HepG2 (cell line): Measurements from ENCODE around the gene SNAP47. TPM values are rescaled to one million over a fixed set of nuclear protein-coding genes. Genes with fewer than 3 reads are reported as not detected.
A peak's percentile ranks its signal among the peaks of the same experiment; 100 is the strongest.

Experiments
- ATF7-NPFF ChIP-seq: sonication (generic); formaldehyde crosslinking; IDR thresholded peaks from 2 replicates; pipeline ENCODE4 v1.8.1; 2023; ENCODE audit warnings: mild to moderate bottlenecking, low read depth, missing genetic modification reagents, moderate library complexity
- BATF2 ChIP-seq: sonication (generic); formaldehyde crosslinking; IDR thresholded peaks from 2 replicates; pipeline ENCODE4 v1.8.0; 2022; ENCODE audit warnings: mild to moderate bottlenecking, missing genetic modification reagents, moderate library complexity
- CAMTA2 ChIP-seq: sonication (generic); formaldehyde crosslinking; IDR thresholded peaks from 2 replicates; pipeline ENCODE4 v1.4.0; 2020; ENCODE audit warnings: mild to moderate bottlenecking, missing genetic modification reagents, borderline replicate concordance
- DNMT1 ChIP-seq: sonication (generic); formaldehyde crosslinking; IDR thresholded peaks from 2 replicates; pipeline ENCODE4 v1.5.1; 2020; ENCODE audit warnings: mild to moderate bottlenecking, missing genetic modification reagents
- GTF3A ChIP-seq: sonication (generic); formaldehyde crosslinking; conservative IDR thresholded peaks from 2 replicates; pipeline ENCODE4 v1.4.0; 2020; ENCODE audit warnings: mild to moderate bottlenecking, missing genetic modification reagents
- HIC2 ChIP-seq: sonication (generic); formaldehyde crosslinking; IDR thresholded peaks from 2 replicates; pipeline ENCODE4 v1.9.0; 2022; ENCODE audit warnings: low read depth, missing genetic modification reagents
- HOXA3 ChIP-seq: sonication (generic); formaldehyde crosslinking; IDR thresholded peaks from 2 replicates; pipeline ENCODE4 v1.5.0; 2020; ENCODE audit warnings: missing genetic modification reagents
- MED13 ChIP-seq: sonication (generic); formaldehyde crosslinking; IDR thresholded peaks from 2 replicates; pipeline ENCODE4 v1.5.0; 2020; ENCODE audit warnings: missing genetic modification reagents
- PBX3 ChIP-seq: sonication (generic); formaldehyde crosslinking; IDR thresholded peaks from 2 replicates; pipeline ENCODE4 v1.8.1; 2023; ENCODE audit warnings: missing genetic modification reagents, inconsistent platforms, borderline replicate concordance
- PHF21A ChIP-seq: sonication (generic); formaldehyde crosslinking; IDR thresholded peaks from 2 replicates; pipeline ENCODE4 v1.5.0; 2020; ENCODE audit warnings: mild to moderate bottlenecking, missing genetic modification reagents
- POLR2G ChIP-seq: fragments of 200-400 bp; formaldehyde crosslinking; IDR thresholded peaks from 2 replicates; pipeline ENCODE4 v1.6.1; 2018; ENCODE audit warnings: mild to moderate bottlenecking, low read depth, low read length, moderate library complexity
- PRMT3 ChIP-seq: sonication (generic); formaldehyde crosslinking; IDR thresholded peaks from 2 replicates; pipeline ENCODE4 v1.8.1; 2022; ENCODE audit warnings: low read depth, mild to moderate bottlenecking, moderate library complexity, missing genetic modification reagents, borderline replicate concordance
- PTBP1 ChIP-seq: fragments of 200-400 bp; formaldehyde crosslinking; IDR thresholded peaks from 2 replicates; pipeline ENCODE4 v1.6.1; 2018; ENCODE audit warnings: low read length, low read depth; ENCODE audit not compliant: poor library complexity, severe bottlenecking
- TBP ChIP-seq: sonication (generic); formaldehyde crosslinking; IDR thresholded peaks from 2 replicates; pipeline ENCODE4 v1.5.0; 2020; ENCODE audit warnings: missing genetic modification reagents
- TGIF2 ChIP-seq: IDR thresholded peaks from 2 replicates; pipeline ENCODE4 v1.6.1; 2016; ENCODE audit warnings: control low read depth, missing compliant biosample characterization
- ZFP36L1 ChIP-seq: sonication (generic); formaldehyde crosslinking; IDR thresholded peaks from 2 replicates; pipeline ENCODE4 v1.8.0; 2022; ENCODE audit warnings: mild to moderate bottlenecking, missing genetic modification reagents, moderate library complexity
- ZHX2 ChIP-seq, 2 experiments: sonication (generic) in 1 of 2; formaldehyde crosslinking in 1 of 2; IDR thresholded peaks; 2 replicates each; pipeline versions ENCODE4 v1.6.1 to v1.9.0; 2014 to 2022; ENCODE audit warnings: antibody characterized with exemption in 1 of 2, borderline replicate concordance in 1 of 2, inconsistent platforms in 1 of 2, low read depth in 1 of 2, missing genetic modification reagents in 1 of 2
- ZKSCAN1 ChIP-seq: fragments of 150-350 bp; IDR thresholded peaks from 2 replicates; pipeline ENCODE4 v1.6.1; 2014; ENCODE audit warnings: low read length
- ZNF232 ChIP-seq: sonication (generic); formaldehyde crosslinking; IDR thresholded peaks from 2 replicates; pipeline ENCODE4 v1.4.0; 2020; ENCODE audit warnings: missing genetic modification reagents, borderline replicate concordance
- polyA plus RNA-seq, 8 experiments: library from polyadenylated mRNA; depleted of rRNA in 3 of 8; stranded (reverse) in 7 of 8; unstranded in 1 of 8; fragments of >200 nt; fragmentation: Illumina TruSeq in 4 of 8; extraction: Trizol in 4 of 8; gene quantifications; 2 replicates each; pipeline versions ENCODE4 v1.2.1 to v1.2.3, GENCODE V29; 2011 to 2016; ENCODE audit warnings: low read depth in 4 of 8, missing spikeins in 1 of 8, mixed read lengths in 1 of 8; ENCODE audit not compliant: insufficient read depth in 1 of 8
- total RNA-seq, 5 experiments: library from RNA; depleted of rRNA; stranded (reverse); fragments of >200 nt; fragmentation: Illumina TruSeq; extraction: Trizol; gene quantifications; 2 replicates each; pipeline ENCODE4 v1.2.3, GENCODE V29; 2016; ENCODE audit warnings: low read depth in 1 of 5

The SNAP47 gene
- total and polyA plus RNA-seq, 2 of the 13 experiments (the other 11 are each of a cell fraction or from before 2014, with no cell fraction given), result 13.6 to 25.1 TPM

- TF ChIP-seq POLR2G, result peak; percentile 85
- no peak for TF ChIP-seq CAMTA2
- TF ChIP-seq ZHX2 (IDR thresholded peaks at IDR 0.05; ENCODE audit: low read depth), result peak; percentile 87
- no peak; the same call in 1 of the 2 replicates for TF ChIP-seq ZHX2 (CRISPR knock-in tag; IDR thresholded peaks at IDR 0.05; ENCODE audit: borderline replicate concordance)
- peak; percentile 96 for TF ChIP-seq HOXA3 (CRISPR knock-in tag)
- no peak; the same call in 1 of the 2 replicates for TF ChIP-seq ZFP36L1 (CRISPR knock-in tag)
- TF ChIP-seq PTBP1, result no peak
- TF ChIP-seq TGIF2 (CRISPR knock-in tag), result peak; percentile 92
- TF ChIP-seq PBX3 (CRISPR knock-in tag), result peak; percentile 76; the same call in 1 of the 2 replicates
- peak; percentile 98; the same call in 1 of the 2 replicates for TF ChIP-seq DNMT1 (CRISPR knock-in tag)
- peak; percentile 26; the same call in 1 of the 2 replicates for TF ChIP-seq HIC2
- peak; percentile 49; the same call in 1 of the 2 replicates for TF ChIP-seq ZKSCAN1
- no peak; the same call in 1 of the 2 replicates for TF ChIP-seq MED13 (CRISPR knock-in tag)
- TF ChIP-seq BATF2 (CRISPR knock-in tag), result peak; percentile 75
- TF ChIP-seq ZNF232 (CRISPR knock-in tag), result peak; percentile 90
- peak; percentile 36; the same call in 1 of the 2 replicates for TF ChIP-seq PHF21A
- TF ChIP-seq GTF3A (CRISPR knock-in tag), result peak; percentile 81; the same call in 1 of the 2 replicates
- TF ChIP-seq PRMT3 (CRISPR knock-in tag), result peak; percentile 87; the same call in 1 of the 2 replicates
- TF ChIP-seq ATF7-NPFF (CRISPR knock-in tag), result peak; percentile 93
- peak; percentile 87 for TF ChIP-seq TBP (CRISPR knock-in tag)
These were observed at the start of gene SNAP47, which contains the start of gene JMJD4 (continued) for GRCh38 chr1:227734856-227735538.
